Neural cell (in vitro differentiated cells): ENCODE data around the gene PHF24. TPM values are rescaled to one million over a fixed set of nuclear protein-coding genes. Genes with fewer than 3 reads are reported as not detected.

ENCODE experiments used
- H2AFZ ChIP-seq: fragments of 200-600, 300-800 bp; sonication (generic), shearing (Covaris generic); 2 replicates; pipeline ENCODE4 v1.6.0; 2014; ENCODE audit warnings: low read depth, mild to moderate bottlenecking, antibody characterized with exemption, low read length, moderate library complexity
- H3F3A ChIP-seq: fragments of 200-600 bp; shearing (Covaris generic); 2 replicates; pipeline ENCODE4 v1.6.1; 2016; ENCODE audit warnings: mild to moderate bottlenecking, moderate library complexity, mixed read lengths, antibody characterized with exemption, low read length; ENCODE audit not compliant: insufficient read depth, poor library complexity, severe bottlenecking
- H3K27ac ChIP-seq: fragments of 200-600, 300-800 bp; sonication (generic), shearing (Covaris generic); 2 replicates; pipeline ENCODE4 v1.5.1; 2014; ENCODE audit warnings: mild to moderate bottlenecking, low read length, moderate library complexity
- H3K27me3 ChIP-seq: fragments of 300-800, 200-600 bp; sonication (generic), shearing (Covaris generic); 2 replicates; pipeline ENCODE4 v1.6.0; 2014; ENCODE audit warnings: mild to moderate bottlenecking, low read depth, low read length, moderate library complexity; ENCODE audit not compliant: insufficient read depth
- H3K36me3 ChIP-seq: fragments of 300-800, 200-600 bp; sonication (generic), shearing (Covaris generic); 2 replicates; pipeline ENCODE4 v1.5.1; 2014; ENCODE audit warnings: mild to moderate bottlenecking, antibody characterized with exemption, low read length, moderate library complexity; ENCODE audit not compliant: insufficient read depth
- H3K4me2 ChIP-seq: fragments of 300-800, 200-600 bp; sonication (generic), shearing (Covaris generic); 2 replicates; pipeline ENCODE4 v1.6.0; 2014; ENCODE audit warnings: mild to moderate bottlenecking, low read length
- H3K4me3 ChIP-seq: fragments of 300-800, 200-600 bp; sonication (generic), shearing (Covaris generic); 2 replicates; pipeline ENCODE4 v1.5.1; 2014; ENCODE audit warnings: mild to moderate bottlenecking, low read length, moderate library complexity
- H3K79me2 ChIP-seq: fragments of 200-600 bp; shearing (Covaris generic); replicated peaks from 2 replicates; pipeline ENCODE4 v1.6.0; 2014; ENCODE audit warnings: mild to moderate bottlenecking, low read length, moderate library complexity; ENCODE audit not compliant: insufficient read depth
- H3K9ac ChIP-seq: fragments of 300-800, 200-600 bp; sonication (generic), shearing (Covaris generic); 2 replicates; pipeline ENCODE4 v1.6.1; 2016; ENCODE audit warnings: mild to moderate bottlenecking, low read length, mixed read lengths
- H3K9me2 ChIP-seq: fragments of 200-600 bp; shearing (Covaris generic); 2 replicates; pipeline ENCODE4 v1.6.1; 2016; ENCODE audit warnings: mild to moderate bottlenecking, low read length, mixed read lengths; ENCODE audit not compliant: insufficient read depth
- H3K9me3 ChIP-seq: fragments of 200-600, 300-800 bp; sonication (generic), shearing (Covaris generic); 2 replicates; pipeline ENCODE4 v1.6.1; 2016; ENCODE audit warnings: mild to moderate bottlenecking, mixed run types, low read length, moderate library complexity, mixed read lengths
- H4K20me1 ChIP-seq: fragments of 200-600 bp; shearing (Covaris generic); 2 replicates; pipeline ENCODE4 v1.6.1; 2016; ENCODE audit warnings: mild to moderate bottlenecking, mixed run types; ENCODE audit not compliant: insufficient read depth
- CTCF ChIP-seq: fragments of 450-650 bp; IDR thresholded peaks from 2 replicates; pipeline ENCODE4 v1.5.1; 2014; ENCODE audit warnings: antibody characterized with exemption, mild to moderate bottlenecking, moderate library complexity; ENCODE audit not compliant: poor library complexity, severe bottlenecking
- EP300 ChIP-seq: fragments of 450-650 bp; conservative IDR thresholded peaks from 2 replicates; pipeline ENCODE4 v1.6.1; 2014; ENCODE audit warnings: antibody characterized with exemption, mild to moderate bottlenecking, moderate library complexity; ENCODE audit not compliant: poor library complexity, severe bottlenecking
- EZH2 ChIP-seq: fragments of 200-600, 300-800 bp; shearing (Covaris generic), sonication (generic); IDR thresholded peaks from 2 replicates; pipeline ENCODE4 v1.6.1; 2014; ENCODE audit warnings: antibody characterized with exemption, low read length, borderline replicate concordance, mild to moderate bottlenecking; ENCODE audit not compliant: insufficient read depth, poor library complexity, severe bottlenecking
- MXI1 ChIP-seq: fragments of 450-650 bp; conservative IDR thresholded peaks from 2 replicates; pipeline ENCODE4 v1.6.1; 2014; ENCODE audit warnings: antibody characterized with exemption, mild to moderate bottlenecking; ENCODE audit not compliant: poor library complexity, severe bottlenecking
- POLR2AphosphoS5 ChIP-seq: IDR thresholded peaks from 2 replicates; pipeline ENCODE4 v1.6.1; 2012
- RAD21 ChIP-seq: fragments of 450-650 bp; conservative IDR thresholded peaks from 2 replicates; pipeline ENCODE4 v1.6.1; 2014; ENCODE audit warnings: antibody characterized with exemption, mild to moderate bottlenecking, moderate library complexity
- REST ChIP-seq: IDR thresholded peaks from 2 replicates; pipeline ENCODE4 v1.6.1; 2012; ENCODE audit warnings: borderline replicate concordance
- SMC3 ChIP-seq: fragments of 450-650 bp; conservative IDR thresholded peaks from 2 replicates; pipeline ENCODE4 v1.6.1; 2014; ENCODE audit warnings: antibody characterized with exemption, mild to moderate bottlenecking, moderate library complexity; ENCODE audit not compliant: poor library complexity
- TAF1 ChIP-seq: IDR thresholded peaks from 2 replicates; pipeline ENCODE4 v1.6.1; 2012; ENCODE audit warnings: low read depth
- polyA plus RNA-seq: library from polyadenylated mRNA; depleted of rRNA; stranded (reverse); fragments of >200 nt; gene quantifications from 2 replicates; pipeline ENCODE4 v1.2.3, GENCODE V29; 2014

Gene PHF24
- polyA plus RNA-seq, 1 donor from 2014 or later, result 2.4 TPM

- H3K36me3 ChIP-seq, result peaks cover 17% of the 10 kb centered on the region
- peak overlapping the region; percentile 100 for H3K9ac ChIP-seq
- peak overlapping the region; percentile 93 for H3K4me3 ChIP-seq
- no peak for TF ChIP-seq MXI1
- TF ChIP-seq POLR2AphosphoS5, result peak; percentile 6
- H2AFZ ChIP-seq, result no peak overlapping the region
- H3K9me2 ChIP-seq, result no peaks in the 10 kb centered on the region
- no peaks in the 10 kb centered on the region for H4K20me1 ChIP-seq
- no peaks in the 10 kb centered on the region for H3K9me3 ChIP-seq
- H3F3A ChIP-seq, result no peaks in the 10 kb centered on the region
- peaks cover 45% of the 10 kb centered on the region for H3K79me2 ChIP-seq
- peak overlapping the region; percentile 89 for H3K4me2 ChIP-seq
- H3K27ac ChIP-seq, result peak overlapping the region; percentile 99
- no peaks in the 10 kb centered on the region for H3K27me3 ChIP-seq
Measured at GRCh38 chr9:34993502-34994259, 35.6 kb downstream of the PHF24 start.

- H3K9me3 ChIP-seq, result no peaks in the 10 kb centered on the region
- H4K20me1 ChIP-seq, result no peaks in the 10 kb centered on the region
- peak overlapping the region; percentile 89 for H3K4me2 ChIP-seq
- peaks cover 17% of the 10 kb centered on the region for H3K36me3 ChIP-seq
- H3K79me2 ChIP-seq, result peaks cover 45% of the 10 kb centered on the region
- peak overlapping the region; percentile 99 for H3K27ac ChIP-seq
- H3K27me3 ChIP-seq, result no peaks in the 10 kb centered on the region
- TF ChIP-seq SMC3, result peak; percentile 90
- TF ChIP-seq POLR2AphosphoS5, result peak; percentile 47
- TF ChIP-seq EZH2, result no peak
- peak; percentile 90 for TF ChIP-seq CTCF
- TF ChIP-seq EP300, result no peak
- peak; percentile 45 for TF ChIP-seq MXI1
- peak; percentile 94 for TF ChIP-seq TAF1
- TF ChIP-seq REST, result peak; percentile 96
- TF ChIP-seq RAD21, result peak; percentile 81
- H3F3A ChIP-seq, result no peaks in the 10 kb centered on the region
- peak overlapping the region; percentile 100 for H3K9ac ChIP-seq
- H2AFZ ChIP-seq, result peak overlapping the region; percentile 62
- no peaks in the 10 kb centered on the region for H3K9me2 ChIP-seq
- peak overlapping the region; percentile 93 for H3K4me3 ChIP-seq
Measured at GRCh38 chr9:34994260-34994899, 36.3 kb downstream of the PHF24 start.
